Tongue (tissue), 2 donors: ENCODE results near the gene ABLIM3. TPM values are rescaled to one million over a fixed set of nuclear protein-coding genes. Genes with fewer than 3 reads are reported as not detected.
A peak's percentile ranks its signal among the peaks of the same experiment; 100 is the strongest.

Experiments
- DNase-seq: peaks from one replicate; pipeline ENCODE4 v3.0.0-alpha.2; 2015
- total RNA-seq: library from RNA; depleted of rRNA; stranded (reverse); fragments of >200 nt; gene quantifications from one replicate; pipeline ENCODE4 v1.2.3, GENCODE V29; 2014

The ABLIM3 gene
- total RNA-seq, 1 donor from 2014 or later: 25.4 TPM

GRCh38 chr5:149219584-149219983 lies 78.3 kb downstream of the ABLIM3 start:
- no peak for DNase-seq

- peak; percentile 37 for DNase-seq
These were observed 79.5 kb downstream of the ABLIM3 start for GRCh38 chr5:149220750-149221149.

- DNase-seq: no peak
These were observed 80.0 kb downstream of the ABLIM3 start for GRCh38 chr5:149221326-149221725.

- no peak for DNase-seq
These were observed 80.5 kb downstream of the ABLIM3 start for GRCh38 chr5:149221731-149222342.

- DNase-seq: no peak
These were observed 82.0 kb downstream of the ABLIM3 start for GRCh38 chr5:149223081-149223848.

- DNase-seq: no peak
These were observed 83.0 kb downstream of the ABLIM3 start for GRCh38 chr5:149224282-149224681.

- no peak for DNase-seq
These were observed 86.0 kb downstream of the ABLIM3 start for GRCh38 chr5:149227168-149227826.

GRCh38 chr5:149228618-149229297 lies 87.5 kb downstream of the ABLIM3 start:
- peak; percentile 83 for DNase-seq

GRCh38 chr5:149229298-149229937 lies 88.1 kb downstream of the ABLIM3 start:
- peak; percentile 88 for DNase-seq

- DNase-seq: no peak
These were observed 94.5 kb downstream of the ABLIM3 start for GRCh38 chr5:149235841-149236240.

GRCh38 chr5:149237662-149238061 lies 96.4 kb downstream of the ABLIM3 start:
- no peak for DNase-seq

GRCh38 chr5:149238540-149238939 lies 97.2 kb downstream of the ABLIM3 start:
- DNase-seq: no peak

- DNase-seq: no peak
These were observed 98.6 kb downstream of the ABLIM3 start for GRCh38 chr5:149239917-149240316.

- no peak for DNase-seq
These were observed 99.2 kb downstream of the ABLIM3 start for GRCh38 chr5:149240354-149240998.

- no peak for DNase-seq
These were observed 101.0 kb downstream of the ABLIM3 start for GRCh38 chr5:149242339-149242738.

GRCh38 chr5:149246906-149247305 lies 105.6 kb downstream of the ABLIM3 start:
- no peak for DNase-seq

- DNase-seq: no peak
These were observed 106.4 kb downstream of the ABLIM3 start for GRCh38 chr5:149247726-149248125.

- no peak for DNase-seq
These were observed 110.3 kb downstream of the ABLIM3 start for GRCh38 chr5:149251546-149251945.

- DNase-seq: peak; percentile 62
These were observed 113.2 kb downstream of the ABLIM3 start for GRCh38 chr5:149254506-149254905.

GRCh38 chr5:149256451-149256850 lies 115.2 kb downstream of the ABLIM3 start:
- DNase-seq: no peak

- no peak for DNase-seq
These were observed 115.8 kb downstream of the ABLIM3 start for GRCh38 chr5:149257131-149257530.
